Keratinocyte (primary cell): ENCODE measurements around the gene RIMS4. TPM values are rescaled to one million over a fixed set of nuclear protein-coding genes. Genes with fewer than 3 reads are reported as not detected.

Source experiments
- DNase-seq: peaks from one replicate; pipeline ENCODE4 v3.0.0-alpha.2; 2011; ENCODE audit warnings: low read depth, missing footprints, low spot score
- FAIRE-seq: peaks from 2 replicates; lab custom pipeline; 2011; peaks lifted over from hg19 to GRCh38; lab: Jason Lieb, UNC
- H2AFZ ChIP-seq: 2 replicates; pipeline ENCODE4 v1.6.0; 2012; ENCODE audit warnings: low read length, control low read depth, inconsistent platforms; ENCODE audit not compliant: control insufficient read depth
- H3K27ac ChIP-seq: 2 replicates; pipeline ENCODE4 v1.5.1; 2011; ENCODE audit warnings: low read length; ENCODE audit not compliant: control insufficient read depth, insufficient read depth
- H3K27me3 ChIP-seq: 3 replicates; pipeline ENCODE4 v1.6.0; 2011; ENCODE audit warnings: low read length; ENCODE audit not compliant: control insufficient read depth, insufficient read depth; ENCODE audit errors: extremely low read depth
- H3K36me3 ChIP-seq, 2 experiments: 2 replicates in 1 of 2; 3 replicates in 1 of 2; pipeline ENCODE4 v1.5.1; 2011; ENCODE audit warnings: low read length in 2 of 2, mild to moderate bottlenecking in 1 of 2; ENCODE audit not compliant: control insufficient read depth in 2 of 2, insufficient read depth in 2 of 2; ENCODE audit errors: extremely low read depth in 1 of 2
- H3K4me1 ChIP-seq: 3 replicates; pipeline ENCODE4 v1.5.1; 2011; ENCODE audit warnings: low read length; ENCODE audit not compliant: control insufficient read depth, insufficient read depth; ENCODE audit errors: extremely low read depth
- H3K4me2 ChIP-seq: 3 replicates; pipeline ENCODE4 v1.6.0; 2011; ENCODE audit warnings: low read depth, low read length; ENCODE audit not compliant: control insufficient read depth, insufficient read depth; ENCODE audit errors: extremely low read depth
- H3K4me3 ChIP-seq, 3 experiments: fragments of 200-600 bp in 1 of 3; sonication (generic) in 1 of 3; 2 replicates in 2 of 3; 3 replicates in 1 of 3; pipeline ENCODE4 v1.5.1; 2011 to 2016; ENCODE audit warnings: low read length in 3 of 3, mild to moderate bottlenecking in 3 of 3, control low read depth in 2 of 3, inconsistent platforms in 1 of 3, low read depth in 1 of 3, mixed read lengths in 1 of 3, mixed run types in 1 of 3, moderate library complexity in 1 of 3; ENCODE audit not compliant: control insufficient read depth in 2 of 3, insufficient read depth in 2 of 3; ENCODE audit errors: extremely low read depth in 1 of 3
- H3K79me2 ChIP-seq: 2 replicates; pipeline ENCODE4 v1.6.0; 2012; ENCODE audit warnings: low read length; ENCODE audit not compliant: control insufficient read depth, insufficient read depth
- H3K9ac ChIP-seq: 3 replicates; pipeline ENCODE4 v1.6.0; 2011; ENCODE audit warnings: low read length; ENCODE audit not compliant: control insufficient read depth, insufficient read depth; ENCODE audit errors: extremely low read depth
- H3K9me1 ChIP-seq: 3 replicates; pipeline ENCODE4 v1.6.0; 2011; ENCODE audit warnings: low read length; ENCODE audit not compliant: control insufficient read depth, insufficient read depth; ENCODE audit errors: extremely low read depth
- H3K9me3 ChIP-seq: 2 replicates; pipeline ENCODE4 v1.5.1; 2012; ENCODE audit warnings: low read depth, low read length; ENCODE audit not compliant: control insufficient read depth
- H4K20me1 ChIP-seq: 3 replicates; pipeline ENCODE4 v1.6.0; 2011; ENCODE audit warnings: low read length; ENCODE audit not compliant: control insufficient read depth, insufficient read depth; ENCODE audit errors: extremely low read depth
- CTCF ChIP-seq, 3 experiments: IDR thresholded peaks in 1 of 3; conservative IDR thresholded peaks in 1 of 3; optimal IDR thresholded peaks in 1 of 3; 2 replicates in 2 of 3; 3 replicates in 1 of 3; pipeline versions ENCODE3 to v1.5.1; 2011; ENCODE audit warnings: low read length in 3 of 3, mild to moderate bottlenecking in 3 of 3, moderate library complexity in 2 of 3, control low read depth in 1 of 3, inconsistent platforms in 1 of 3; ENCODE audit not compliant: insufficient read depth in 2 of 3; ENCODE audit errors: extremely low read depth in 1 of 3
- EZH2 ChIP-seq: IDR thresholded peaks from one replicate; pipeline ENCODE4 v1.6.1; 2012; ENCODE audit warnings: inconsistent platforms, mild to moderate bottlenecking, low read length, moderate library complexity
- dilution Hi-C: fragments of 300-500 bp; cut with MboI; formaldehyde crosslinking; loops from one replicate; pipeline ENCODE4 v1.7.0; 2020; ENCODE audit warnings: low sequenced_read_pairs; ENCODE audit not compliant: extremely low pct_ligation_motif_present
- polyA plus RNA-seq, 5 experiments: library from polyadenylated mRNA; depleted of rRNA in 3 of 5; stranded (reverse) in 3 of 5; stranded (forward) in 1 of 5; unstranded in 1 of 5; fragments of >200 nt; gene quantifications; 1 replicate in 1 of 5; 2 replicates in 3 of 5; 3 replicates in 1 of 5; pipeline versions ENCODE4 v1.2.1 to v1.2.3, GENCODE V29; 2011 to 2012; ENCODE audit warnings: missing spikeins in 2 of 5, low read depth in 1 of 5, low replicate concordance in 1 of 5

Gene RIMS4
- polyA plus RNA-seq, 1 donor (not counting 4 experiments of a cell fraction or from before 2014, with no cell fraction given) = not detected

GRCh38 chr20:44732327-44732726 lies 78.0 kb downstream of the RIMS4 start:
- H4K20me1 ChIP-seq = no peaks in the 10 kb centered on the region
- peaks cover 35% of the 10 kb centered on the region for H3K4me1 ChIP-seq
- FAIRE-seq (no peak), DNase-seq (no peak)
- H3K4me3 ChIP-seq = no peak overlapping the region
- TF ChIP-seq CTCF (optimal IDR thresholded peaks at IDR 0.05 in 1 of 3, IDR thresholded peaks at IDR 0.05 in 1 of 3, conservative IDR thresholded peaks at IDR 0.05 in 1 of 3; ENCODE audit: extremely low read depth in 1 of 3, insufficient read depth in 2 of 3, low read length in 3 of 3) = no peak
- no peak for TF ChIP-seq EZH2
- H3K79me2 ChIP-seq = no peaks in the 10 kb centered on the region
- no peaks in the 10 kb centered on the region for H3K27me3 ChIP-seq
- dilution Hi-C loops = no loop called here
- no peak overlapping the region for H3K27ac ChIP-seq
- H2AFZ ChIP-seq = no peak overlapping the region
- H3K4me2 ChIP-seq = peak overlapping the region; percentile 14
- H3K9ac ChIP-seq = no peak overlapping the region
- H3K9me3 ChIP-seq = no peaks in the 10 kb centered on the region
- H3K36me3 ChIP-seq = no peaks in the 10 kb centered on the region
- peaks cover 2% of the 10 kb centered on the region for H3K9me1 ChIP-seq

GRCh38 chr20:44731657-44732056 lies 78.7 kb downstream of the RIMS4 start:
- Histone ChIP-seq H3K9ac (no peak overlapping the region), H3K4me2 (no peak overlapping the region), H3K36me3 (no peaks in the 10 kb centered on the region), H3K27ac (no peak overlapping the region), H3K4me3 (no peak overlapping the region), H2AFZ (no peak overlapping the region), H3K9me1 (peaks cover 2% of the 10 kb centered on the region), H4K20me1 (no peaks in the 10 kb centered on the region), H3K79me2 (no peaks in the 10 kb centered on the region), H3K27me3 (no peaks in the 10 kb centered on the region), H3K9me3 (no peaks in the 10 kb centered on the region), H3K4me1 (peaks cover 35% of the 10 kb centered on the region)
- dilution Hi-C loops = no loop called here
- DNase-seq (no peak), FAIRE-seq (no peak)
- TF ChIP-seq EZH2 (no peak), CTCF (optimal IDR thresholded peaks at IDR 0.05 in 1 of 3, IDR thresholded peaks at IDR 0.05 in 1 of 3, conservative IDR thresholded peaks at IDR 0.05 in 1 of 3; ENCODE audit: extremely low read depth in 1 of 3, insufficient read depth in 2 of 3, low read length in 3 of 3) (no peak)
